ENCODE results near the gene NDUFS3. TPM values are rescaled to one million over a fixed set of nuclear protein-coding genes. Genes with fewer than 3 reads are reported as not detected.

Gene NDUFS3
- total and polyA plus RNA-seq, 2 experiments from 2014 or later = 108 to 168 TPM

GRCh38 chr11:47552056-47552565 lies 26.8 kb upstream of the NDUFS3 start (continued):
- no peak for TF ChIP-seq JUNB (IDR thresholded peaks at IDR 0.05; ENCODE audit: unreplicated experiment)
- TF ChIP-seq ZNF331 (CRISPR knock-in tag; IDR thresholded peaks at IDR 0.05; ENCODE audit: low read depth) = no peak
- TF ChIP-seq CREB1 (CRISPR knock-in tag; IDR thresholded peaks at IDR 0.05; ENCODE audit: low read depth) = no peak
- TF ChIP-seq EZH2phosphoT487 (IDR thresholded peaks at IDR 0.05; ENCODE audit: unreplicated experiment) = no peak
- no peak for TF ChIP-seq ZNF114 (CRISPR knock-in tag; IDR thresholded peaks at IDR 0.05)
- TF ChIP-seq, protein P1, sequence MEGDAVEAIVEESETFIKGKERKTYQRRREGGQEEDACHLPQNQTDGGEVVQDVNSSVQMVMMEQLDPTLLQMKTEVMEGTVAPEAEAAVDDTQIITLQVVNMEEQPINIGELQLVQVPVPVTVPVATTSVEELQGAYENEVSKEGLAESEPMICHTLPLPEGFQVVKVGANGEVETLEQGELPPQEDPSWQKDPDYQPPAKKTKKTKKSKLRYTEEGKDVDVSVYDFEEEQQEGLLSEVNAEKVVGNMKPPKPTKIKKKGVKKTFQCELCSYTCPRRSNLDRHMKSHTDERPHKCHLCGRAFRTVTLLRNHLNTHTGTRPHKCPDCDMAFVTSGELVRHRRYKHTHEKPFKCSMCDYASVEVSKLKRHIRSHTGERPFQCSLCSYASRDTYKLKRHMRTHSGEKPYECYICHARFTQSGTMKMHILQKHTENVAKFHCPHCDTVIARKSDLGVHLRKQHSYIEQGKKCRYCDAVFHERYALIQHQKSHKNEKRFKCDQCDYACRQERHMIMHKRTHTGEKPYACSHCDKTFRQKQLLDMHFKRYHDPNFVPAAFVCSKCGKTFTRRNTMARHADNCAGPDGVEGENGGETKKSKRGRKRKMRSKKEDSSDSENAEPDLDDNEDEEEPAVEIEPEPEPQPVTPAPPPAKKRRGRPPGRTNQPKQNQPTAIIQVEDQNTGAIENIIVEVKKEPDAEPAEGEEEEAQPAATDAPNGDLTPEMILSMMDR (conservative IDR thresholded peaks at IDR 0.05; ENCODE audit: low read depth in 2 of 2) = no peak

DNA sequence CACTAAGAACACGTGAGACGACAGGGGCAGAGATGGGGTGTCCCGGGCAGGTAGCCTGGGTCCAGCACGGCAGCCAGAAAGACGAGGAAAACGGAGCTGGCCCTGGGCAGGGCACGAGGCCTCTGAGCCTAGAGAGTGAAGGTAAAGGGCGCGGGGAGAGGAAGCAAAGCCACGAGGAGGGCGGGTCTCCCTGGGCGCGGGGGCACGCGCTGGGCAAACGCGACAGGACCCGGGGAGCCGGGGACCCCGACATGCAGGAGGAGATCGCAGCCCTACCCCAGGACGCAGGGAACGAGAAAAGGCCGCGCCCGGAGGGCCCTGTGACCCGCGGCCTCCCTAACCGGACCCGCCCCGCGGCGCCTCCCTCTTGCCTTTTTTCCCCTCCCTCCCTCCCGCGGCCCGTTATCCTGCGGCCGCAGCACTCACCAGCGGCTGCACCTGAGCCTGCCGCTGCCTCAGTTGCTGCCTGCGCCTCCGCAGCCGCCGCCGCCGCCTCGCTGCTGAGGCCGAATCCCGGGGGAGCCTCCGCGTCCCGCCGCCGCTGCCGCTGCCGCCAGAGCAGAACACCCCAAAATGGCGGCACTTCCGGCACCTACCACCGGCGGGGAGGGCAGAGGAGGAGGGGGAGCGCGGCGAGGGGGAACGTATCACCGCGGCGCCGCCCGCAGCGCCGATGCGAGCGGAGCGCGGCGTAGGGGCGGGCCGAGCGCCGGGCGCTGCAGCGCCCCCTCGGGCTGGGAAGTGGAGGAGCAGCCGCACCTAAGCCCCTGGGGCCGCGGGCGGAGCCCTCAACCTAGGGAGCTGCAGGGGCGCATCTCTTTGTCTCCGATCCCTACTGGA lies 26.1 kb upstream of the NDUFS3 start, which contains the start of gene CELF1:
Gene CELF1 (minus strand): TSS at position 567 of the 840 bp plus-strand sequence. CDS start 53,609 bp downstream, outside the sequence.
- Histone ChIP-seq H3K27ac (ENCODE audit: low read depth) (peak within 1 kb of the TSS; percentile 96), H3K4me2 (peak within 1 kb of the TSS; percentile 92), H3K36me3 (ENCODE audit: insufficient read depth) (no peaks in the 10 kb centered on the region), H3K9me2 (ENCODE audit: insufficient read depth) (no peaks in the 10 kb centered on the region), H4K20me1 (replicated peaks; ENCODE audit: insufficient read depth) (peaks cover 37% of the 10 kb centered on the region), H3K27me3 (ENCODE audit: insufficient read depth) (no peaks in the 10 kb centered on the region), H3K4me3 (peak within 1 kb of the TSS; percentile 99), H3F3A (replicated peaks; ENCODE audit: low read depth) (0 out of 2 replicates have a peak, but pooled peaks cover 3% of the 10 kb centered on the region), H3K4me1 (ENCODE audit: insufficient read depth) (peaks cover 24% of the 10 kb centered on the region), H3K79me2 (replicated peaks; ENCODE audit: insufficient read depth) (peaks cover 50% of the 10 kb centered on the region), H2AFZ (peak within 1 kb of the TSS; percentile 92)
- Mint-ChIP-seq H3K4me3 (peak within 1 kb of the TSS; percentile 99), H3K27me3 (ENCODE audit: insufficient read depth, low read depth, poor library complexity) (peaks cover 7% of the 10 kb centered on the region), H3K27ac (peak within 1 kb of the TSS; percentile 98), H3K36me3 (ENCODE audit: low read depth) (peaks cover 26% of the 10 kb centered on the region), H3K4me1 (peaks cover 31% of the 10 kb centered on the region), H3K9me3 (no peaks in the 10 kb centered on the region)
- DNase-seq (ENCODE audit: low spot score) = peak; percentile 95
- ATAC-seq = peak; percentile 92
- TF ChIP-seq EZH2phosphoT487 (IDR thresholded peaks at IDR 0.05; ENCODE audit: unreplicated experiment) (no peak), CREB1 (CRISPR knock-in tag; IDR thresholded peaks at IDR 0.05; ENCODE audit: low read depth) (peak; percentile 72), REST (IDR thresholded peaks at IDR 0.05; ENCODE audit: unreplicated experiment) (no peak), ZNF462 (CRISPR knock-in tag; IDR thresholded peaks at IDR 0.05) (no peak)
- TF ChIP-seq, protein P2, sequence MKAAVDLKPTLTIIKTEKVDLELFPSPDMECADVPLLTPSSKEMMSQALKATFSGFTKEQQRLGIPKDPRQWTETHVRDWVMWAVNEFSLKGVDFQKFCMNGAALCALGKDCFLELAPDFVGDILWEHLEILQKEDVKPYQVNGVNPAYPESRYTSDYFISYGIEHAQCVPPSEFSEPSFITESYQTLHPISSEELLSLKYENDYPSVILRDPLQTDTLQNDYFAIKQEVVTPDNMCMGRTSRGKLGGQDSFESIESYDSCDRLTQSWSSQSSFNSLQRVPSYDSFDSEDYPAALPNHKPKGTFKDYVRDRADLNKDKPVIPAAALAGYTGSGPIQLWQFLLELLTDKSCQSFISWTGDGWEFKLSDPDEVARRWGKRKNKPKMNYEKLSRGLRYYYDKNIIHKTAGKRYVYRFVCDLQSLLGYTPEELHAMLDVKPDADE (IDR thresholded peaks at IDR 0.05) = peak; percentile 38; the same call in 1 of the 2 replicates

All from GM23338 (cell line).